ENCODE data around the gene CCDC192. TPM values are rescaled to one million over a fixed set of nuclear protein-coding genes. Genes with fewer than 3 reads are reported as not detected.

Gene CCDC192
- total and polyA plus RNA-seq, 2 of the 4 experiments (the other 2 are of a cell fraction): not detected

DNA sequence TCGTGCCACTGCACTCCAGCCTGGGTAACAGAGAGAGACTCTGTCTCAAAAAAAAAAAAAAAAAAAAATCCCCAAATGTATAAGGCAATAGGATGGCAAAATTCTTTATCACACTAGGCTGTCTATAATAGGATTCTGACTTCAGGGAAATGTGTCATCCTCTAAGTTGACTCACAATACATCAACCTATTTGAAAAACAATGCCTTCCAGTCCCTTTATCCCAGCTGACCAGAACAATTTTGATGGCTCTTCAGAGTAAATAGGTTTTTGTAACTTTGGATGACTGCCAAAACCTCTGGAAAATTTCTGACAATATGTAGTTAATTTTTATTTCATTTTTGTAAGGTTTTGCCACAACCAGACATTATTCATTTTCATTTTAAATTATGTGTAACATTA lies 184.1 kb downstream of the CCDC192 start:
- Histone ChIP-seq H3K27me3 (ENCODE audit: control insufficient read depth, insufficient read depth, low read length) (no peaks in the 10 kb centered on the region), H2BK120ac (ENCODE audit: low read depth, low read length) (no peak overlapping the region), H3K4me1 (ENCODE audit: control insufficient read depth, insufficient read depth, low read length) (no peaks in the 10 kb centered on the region), H2AFZ (replicated peaks; ENCODE audit: low read length, poor library complexity) (no peak overlapping the region), H3K23ac (ENCODE audit: low read depth, low read length) (no peak overlapping the region), H4K5ac (ENCODE audit: low read depth, low read length) (no peak overlapping the region), H2BK20ac (ENCODE audit: low read depth, low read length) (no peak overlapping the region), H3K27ac (ENCODE audit: insufficient read depth, low read length) (no peak overlapping the region), H3K9me3 (ENCODE audit: control insufficient read depth, insufficient read depth, low read length) (no peaks in the 10 kb centered on the region), H3K18ac (ENCODE audit: low read depth, low read length) (no peak overlapping the region), H2BK15ac (ENCODE audit: low read depth, low read length) (no peak overlapping the region), H3K79me1 (ENCODE audit: low read depth in 1 of 2, low read length in 2 of 2) (no peaks in the 10 kb centered on the region), H3K36me3 (ENCODE audit: control insufficient read depth, insufficient read depth, low read length) (no peaks in the 10 kb centered on the region), H4K20me1 (ENCODE audit: insufficient read depth, low read length) (no peaks in the 10 kb centered on the region), H4K91ac (ENCODE audit: insufficient read depth, low read depth, low read length) (no peak overlapping the region), H3K4me2 (ENCODE audit: low read depth, low read length) (no peak overlapping the region), H3K56ac (ENCODE audit: extremely low read depth, insufficient read depth, low read length) (no peak overlapping the region), H2BK5ac (ENCODE audit: low read depth, low read length, poor library complexity, severe bottlenecking) (no peak overlapping the region), H3K9ac (ENCODE audit: low read depth, low read length) (no peak overlapping the region), H4K8ac (ENCODE audit: low read depth in 2 of 2, low read length in 2 of 2) (no peak overlapping the region), H3K9me1 (ENCODE audit: insufficient read depth, low read length) (no peaks in the 10 kb centered on the region), H2AK9ac (replicated peaks; ENCODE audit: low read depth, low read length, poor library complexity) (no peak overlapping the region), H3K14ac (replicated peaks; ENCODE audit: low read depth, low read length) (no peak overlapping the region), H2AK5ac (ENCODE audit: low read depth, low read length) (no peak overlapping the region), H3K4ac (ENCODE audit: low read depth, low read length) (no peak overlapping the region), H3K4me3 (ENCODE audit: insufficient read depth, low read depth, low read length) (no peak overlapping the region)
- POLR2A ChIA-PET (ENCODE audit: unreplicated experiment): no interaction called here
- no peak for TF ChIP-seq RCOR1 (IDR thresholded peaks at IDR 0.05; ENCODE audit: insufficient replicate concordance, low read length)
- no peak for TF ChIP-seq FOS (IDR thresholded peaks at IDR 0.05; ENCODE audit: low read depth, low read length)
- TF ChIP-seq CHD1 (IDR thresholded peaks at IDR 0.05; ENCODE audit: low read depth, low read length): no peak
- TF ChIP-seq MXI1 (IDR thresholded peaks at IDR 0.05; ENCODE audit: borderline replicate concordance, low read depth, low read length): no peak
- TF ChIP-seq BHLHE40 (IDR thresholded peaks at IDR 0.05; ENCODE audit: low read depth, low read length): no peak
- no peak for TF ChIP-seq CEBPB (IDR thresholded peaks at IDR 0.05; ENCODE audit: low read depth, low read length)
- TF ChIP-seq, protein P1, sequence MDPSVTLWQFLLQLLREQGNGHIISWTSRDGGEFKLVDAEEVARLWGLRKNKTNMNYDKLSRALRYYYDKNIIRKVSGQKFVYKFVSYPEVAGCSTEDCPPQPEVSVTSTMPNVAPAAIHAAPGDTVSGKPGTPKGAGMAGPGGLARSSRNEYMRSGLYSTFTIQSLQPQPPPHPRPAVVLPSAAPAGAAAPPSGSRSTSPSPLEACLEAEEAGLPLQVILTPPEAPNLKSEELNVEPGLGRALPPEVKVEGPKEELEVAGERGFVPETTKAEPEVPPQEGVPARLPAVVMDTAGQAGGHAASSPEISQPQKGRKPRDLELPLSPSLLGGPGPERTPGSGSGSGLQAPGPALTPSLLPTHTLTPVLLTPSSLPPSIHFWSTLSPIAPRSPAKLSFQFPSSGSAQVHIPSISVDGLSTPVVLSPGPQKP (IDR thresholded peaks at IDR 0.05; ENCODE audit: borderline replicate concordance, low read depth, low read length): no peak
- TF ChIP-seq MAFK (IDR thresholded peaks at IDR 0.05; ENCODE audit: low read depth, low read length): no peak
- TF ChIP-seq NFE2L2 (IDR thresholded peaks at IDR 0.05; ENCODE audit: low read depth, low read length): no peak
- TF ChIP-seq MAZ (IDR thresholded peaks at IDR 0.05; ENCODE audit: borderline replicate concordance, low read depth, low read length): no peak
- TF ChIP-seq RFX5 (IDR thresholded peaks at IDR 0.05; ENCODE audit: low read depth, low read length): no peak
- TF ChIP-seq, protein P2, sequence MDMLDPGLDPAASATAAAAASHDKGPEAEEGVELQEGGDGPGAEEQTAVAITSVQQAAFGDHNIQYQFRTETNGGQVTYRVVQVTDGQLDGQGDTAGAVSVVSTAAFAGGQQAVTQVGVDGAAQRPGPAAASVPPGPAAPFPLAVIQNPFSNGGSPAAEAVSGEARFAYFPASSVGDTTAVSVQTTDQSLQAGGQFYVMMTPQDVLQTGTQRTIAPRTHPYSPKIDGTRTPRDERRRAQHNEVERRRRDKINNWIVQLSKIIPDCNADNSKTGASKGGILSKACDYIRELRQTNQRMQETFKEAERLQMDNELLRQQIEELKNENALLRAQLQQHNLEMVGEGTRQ (IDR thresholded peaks at IDR 0.05; ENCODE audit: low read depth, low read length): no peak
- TF ChIP-seq RAD21 (IDR thresholded peaks at IDR 0.05; ENCODE audit: low read length): no peak
- TF ChIP-seq SMC3 (IDR thresholded peaks at IDR 0.05; ENCODE audit: low read depth, low read length): no peak
- no peak for TF ChIP-seq POLR2A (IDR thresholded peaks at IDR 0.05; ENCODE audit: low read depth, low read length)
- TF ChIP-seq CTCF (conservative IDR thresholded peaks at IDR 0.05; ENCODE audit: low read depth, low read length): no peak
- ATAC-seq (ENCODE audit: low read depth): no peak
- BruUV-seq (replicated peaks): no TSS peak
- in situ Hi-C loops (cut with MboI; ENCODE audit: low sequenced_read_pairs) (loop anchor here (10.0 to 25.0 kb wide), 2 partner anchors 318 to 325 kb away; no protein-coding TSS in a partner anchor), dilution Hi-C loops (cut with HindIII; ENCODE audit: low sequenced_read_pairs, unreplicated experiment) (no loop called here), intact Hi-C loops (cut with micrococcal nuclease) (no loop called here)
- WGBS, 2 experiments (ENCODE audit: extremely low coverage in 2 of 2, insufficient read length in 1 of 2): no CpG with 5 or more reads among the region's 1 CpG
- CTCF ChIA-PET: interaction anchor here (1.3 kb wide), 1 partner anchor 12 kb away, joined by 3 read pairs; no protein-coding TSS in a partner anchor
- DNase-seq: no peak

All from IMR-90 (cell line).